NOMO-1 (cell line): ENCODE results near the gene FAM120AOS.

Experiments used
- DNase-seq, 2 experiments: peaks; one replicate each; lab custom pipeline; 2025; ENCODE audit not compliant: unreplicated experiment in 2 of 2; lab: John Stamatoyannopoulos, UW

FAM120AOS gene

DNA sequence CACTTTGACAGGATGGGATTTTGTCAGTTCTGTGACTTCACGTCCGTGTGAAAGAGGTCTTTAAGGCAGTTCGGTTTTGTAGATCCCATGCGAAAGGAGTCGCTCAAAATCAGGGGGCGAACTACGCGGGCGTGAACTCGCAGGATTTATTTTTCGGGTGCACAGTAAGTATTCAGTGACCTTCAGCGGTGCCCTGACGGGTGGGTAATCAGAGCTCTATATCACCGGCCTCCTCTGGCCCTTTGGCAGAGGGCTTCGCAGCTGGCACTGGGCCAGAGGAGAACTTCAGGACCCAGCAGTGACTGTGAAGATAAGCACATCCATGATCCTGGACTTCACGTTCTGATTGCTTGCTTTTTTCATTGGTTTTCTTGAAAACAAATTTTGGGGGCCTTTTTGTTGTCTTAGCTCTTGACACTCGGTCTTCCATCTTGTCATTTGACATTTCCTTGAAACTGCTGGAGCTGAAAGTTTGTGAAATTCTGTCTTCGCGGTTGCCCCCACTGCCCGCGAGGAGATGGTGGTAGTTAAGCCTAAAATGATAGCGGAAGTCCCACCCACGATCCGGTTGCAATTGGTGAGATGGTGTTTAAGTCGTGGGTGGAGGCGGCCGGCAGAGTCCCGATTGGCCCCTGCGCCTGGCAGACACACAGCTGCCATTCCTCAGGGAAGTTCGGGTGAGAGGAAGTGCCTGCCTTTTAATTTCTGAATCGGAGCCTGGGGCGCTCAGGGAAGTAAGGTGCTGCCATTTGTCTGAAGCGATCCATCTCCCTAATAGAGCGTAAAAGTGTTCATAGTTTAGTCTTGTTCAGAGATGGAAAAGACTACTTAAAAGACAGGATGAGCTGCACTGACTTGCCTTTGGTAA is at the start of gene FAM120AOS:
Gene FAM120AOS (minus strand): TSS at position 535 of the 868 bp plus-strand sequence. CDS start 872 bp downstream, outside the sequence.
- peak; percentile 94 for DNase-seq

DNA sequence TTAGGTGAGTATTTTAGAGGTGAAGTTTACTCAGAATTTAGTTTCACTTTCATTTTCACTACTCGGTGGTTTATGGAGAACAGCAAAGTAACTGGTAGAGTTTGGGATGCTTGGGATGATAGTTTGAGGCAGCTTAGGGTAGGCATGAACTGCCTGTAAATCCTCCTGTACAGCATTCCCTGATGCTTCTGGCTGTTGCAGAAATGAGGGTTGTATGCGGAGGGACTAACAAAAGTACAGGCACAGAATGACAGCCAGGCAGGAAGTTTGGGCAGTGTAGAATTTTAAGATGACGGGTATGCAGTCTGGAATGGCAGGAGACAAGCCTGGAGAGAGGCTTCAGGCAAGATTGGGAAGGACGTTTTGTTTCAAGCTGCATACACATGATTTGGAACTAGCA is 48.0 kb upstream of the FAM120AOS start:
- no peak for DNase-seq

DNA sequence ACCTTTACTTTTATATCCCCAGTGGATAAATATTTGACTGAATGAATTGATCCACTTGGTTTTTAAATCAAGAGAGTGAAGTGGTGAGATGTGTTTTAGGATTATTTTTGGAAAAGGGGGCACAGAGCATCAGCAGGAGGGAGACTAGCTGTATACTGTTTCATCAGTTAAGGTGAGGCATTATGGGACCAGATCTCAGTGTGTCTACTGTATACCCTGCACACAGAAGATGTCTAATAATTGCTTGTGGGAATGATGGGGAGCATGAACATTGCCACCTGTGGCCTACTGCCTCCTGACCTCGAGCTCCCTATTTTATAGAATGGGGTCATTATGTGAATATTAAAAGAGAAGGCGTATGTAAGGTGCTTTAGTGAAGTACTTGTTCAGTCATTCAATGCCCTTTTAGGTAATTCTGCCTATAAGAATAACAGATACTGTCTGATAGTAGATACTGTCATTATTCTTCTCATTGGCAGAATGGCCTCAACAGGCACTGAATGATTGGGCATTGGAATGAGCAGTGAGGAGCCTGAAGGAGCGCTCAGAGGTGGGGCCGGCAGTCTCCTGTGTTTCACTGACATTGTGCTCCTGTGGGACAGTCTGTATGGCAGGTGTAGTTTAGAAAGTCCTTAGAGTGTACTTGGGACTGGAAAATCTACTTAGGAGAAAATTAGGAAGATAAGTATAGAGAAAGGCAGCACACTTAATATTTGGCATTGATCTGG is 47.4 kb upstream of the FAM120AOS start:
- DNase-seq, result no peak

DNA sequence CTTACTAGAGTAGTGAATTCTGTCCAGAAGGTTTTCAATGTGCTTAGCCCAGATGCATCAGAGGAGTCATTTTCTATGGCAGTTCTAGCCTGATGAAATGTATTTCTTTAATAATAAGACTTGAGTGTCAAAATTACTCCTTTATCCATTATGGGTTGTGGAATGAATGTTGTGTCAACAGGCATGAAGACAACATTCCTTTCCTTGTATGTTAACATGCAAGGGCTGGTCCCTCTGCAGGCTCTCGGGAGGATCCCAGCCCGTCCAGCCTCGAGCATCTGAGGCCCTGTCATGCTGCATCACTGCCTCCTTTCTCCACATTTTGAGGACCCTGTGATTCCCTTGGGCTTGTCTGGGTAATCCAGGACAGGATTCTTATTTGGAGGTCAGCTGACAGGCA is 42.9 kb upstream of the FAM120AOS start:
- DNase-seq, result no peak

DNA sequence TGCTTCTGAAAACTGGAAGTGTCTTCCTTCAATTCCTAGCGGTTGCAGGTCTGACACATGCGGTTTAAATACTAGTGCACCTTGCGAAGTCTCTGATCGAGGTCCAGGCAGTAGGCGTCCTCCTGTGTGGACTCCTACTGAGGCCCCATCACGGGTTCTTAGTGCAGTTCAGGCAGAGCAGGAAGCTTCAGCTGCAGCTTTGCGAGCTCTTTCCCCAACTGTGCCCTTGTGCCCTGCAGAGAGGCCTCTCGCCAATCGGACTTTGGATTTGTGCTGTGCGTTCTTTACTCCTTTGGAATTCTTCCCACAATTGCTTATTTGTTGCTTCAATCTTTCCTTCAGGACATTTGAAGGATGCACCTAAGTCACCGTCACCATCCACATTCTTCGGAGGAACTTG is 40.6 kb upstream of the FAM120AOS start:
- no peak for DNase-seq

DNA sequence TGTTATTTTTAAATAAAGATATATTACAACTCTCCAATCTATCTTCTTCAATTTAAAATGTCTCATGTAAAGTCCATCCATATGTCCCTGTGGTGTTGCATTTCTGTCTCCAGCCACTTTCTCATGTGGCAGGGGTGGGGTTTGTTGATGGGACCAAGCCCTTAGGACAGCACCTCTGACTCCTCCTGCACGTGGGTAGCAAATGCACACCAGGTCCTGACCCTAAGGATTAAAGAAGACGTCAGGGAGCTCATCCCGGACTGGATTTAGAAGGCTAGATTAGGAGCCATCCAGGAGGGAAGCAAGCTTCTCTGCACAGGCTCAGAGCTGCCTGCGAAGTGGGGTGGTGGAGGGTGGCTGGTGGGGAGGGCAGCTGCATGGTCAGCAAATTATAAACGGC is 38.9 kb upstream of the FAM120AOS start:
- no peak for DNase-seq

DNA sequence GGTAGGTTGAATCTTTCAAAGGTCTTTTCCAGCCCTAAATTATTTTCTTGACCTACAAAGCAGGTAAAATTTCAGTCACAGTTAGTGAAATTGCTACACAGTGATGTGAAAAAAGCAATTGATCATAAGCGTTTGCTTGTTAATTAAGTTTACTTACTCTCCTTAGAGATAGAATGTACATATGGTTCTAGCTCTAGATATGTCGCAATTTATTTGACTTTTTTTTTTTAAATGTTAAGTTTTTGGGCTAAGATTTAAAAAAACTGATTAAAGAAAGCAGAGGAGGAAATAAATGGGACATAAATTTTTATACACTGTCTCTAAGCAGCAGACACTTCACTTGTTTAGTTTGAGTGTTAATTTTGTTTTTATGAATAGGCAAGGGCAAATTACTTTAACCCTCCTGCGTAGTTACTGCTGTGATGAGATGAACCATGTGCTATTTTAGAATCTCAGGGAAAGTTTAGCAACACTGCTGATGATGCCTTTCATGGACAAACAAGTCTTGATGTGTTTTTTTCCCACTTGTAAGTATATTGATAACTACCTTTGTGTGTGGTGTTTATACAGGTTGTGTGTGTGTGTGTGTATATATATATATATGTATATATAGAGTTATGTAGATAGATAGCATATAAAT is 38.3 kb upstream of the FAM120AOS start:
- DNase-seq, result no peak

DNA sequence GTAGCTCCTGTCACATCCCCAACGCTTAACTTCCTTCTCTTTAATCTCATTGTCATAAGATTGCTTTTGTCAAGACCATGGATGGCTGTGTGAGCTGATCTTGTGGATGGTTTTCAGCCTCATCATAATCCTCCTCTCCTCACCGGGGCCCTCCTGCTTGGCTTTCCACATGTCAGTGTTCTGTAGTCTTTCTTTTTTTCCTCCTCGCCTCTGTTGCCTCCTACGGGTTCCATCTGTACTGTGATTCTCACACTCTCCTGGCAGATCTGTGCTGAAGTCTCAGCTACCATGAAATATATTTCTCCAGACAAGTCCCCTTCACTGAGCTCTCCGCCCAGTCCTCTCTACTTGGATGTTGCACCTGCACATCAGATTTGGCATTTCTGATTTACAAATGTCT is 34.9 kb upstream of the FAM120AOS start:
- no peak for DNase-seq

DNA sequence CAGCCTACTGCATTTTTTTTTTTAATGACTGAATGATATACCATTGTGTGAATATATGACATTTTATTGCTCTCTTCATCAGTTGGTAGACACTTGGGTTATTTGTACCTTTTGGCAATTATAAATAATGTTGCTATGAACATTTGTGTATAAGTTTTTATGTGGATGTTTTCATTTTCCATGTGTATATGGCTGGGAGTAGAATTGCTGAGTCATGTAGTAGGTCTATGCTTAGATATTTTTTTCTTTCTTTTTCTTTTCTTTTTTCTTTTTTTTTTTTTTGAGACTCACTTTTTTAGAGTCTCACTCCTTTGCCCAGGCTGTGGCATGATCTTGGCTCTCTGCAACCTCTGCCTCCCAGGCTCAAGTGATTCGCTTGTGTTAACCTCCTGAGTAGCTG is 32.9 kb upstream of the FAM120AOS start:
- no peak for DNase-seq

DNA sequence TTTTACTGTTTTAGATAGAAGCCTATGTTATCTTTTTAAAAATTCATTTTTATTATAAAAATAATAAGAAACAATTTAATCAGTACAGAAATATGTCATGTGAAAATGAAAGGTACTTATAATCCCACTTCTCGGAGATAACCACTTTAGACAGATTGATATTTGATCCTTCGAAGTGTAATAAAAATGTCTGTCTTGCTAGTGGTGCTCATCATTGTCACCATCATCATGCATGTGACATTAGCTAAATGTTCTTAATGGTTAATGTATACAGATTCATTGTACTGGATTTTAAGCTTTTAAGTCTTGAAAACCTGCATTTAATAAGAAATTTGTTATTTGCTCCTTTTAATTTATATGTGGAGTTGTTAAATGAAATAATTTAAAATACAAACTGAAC is 30.1 kb upstream of the FAM120AOS start:
- no peak for DNase-seq

DNA sequence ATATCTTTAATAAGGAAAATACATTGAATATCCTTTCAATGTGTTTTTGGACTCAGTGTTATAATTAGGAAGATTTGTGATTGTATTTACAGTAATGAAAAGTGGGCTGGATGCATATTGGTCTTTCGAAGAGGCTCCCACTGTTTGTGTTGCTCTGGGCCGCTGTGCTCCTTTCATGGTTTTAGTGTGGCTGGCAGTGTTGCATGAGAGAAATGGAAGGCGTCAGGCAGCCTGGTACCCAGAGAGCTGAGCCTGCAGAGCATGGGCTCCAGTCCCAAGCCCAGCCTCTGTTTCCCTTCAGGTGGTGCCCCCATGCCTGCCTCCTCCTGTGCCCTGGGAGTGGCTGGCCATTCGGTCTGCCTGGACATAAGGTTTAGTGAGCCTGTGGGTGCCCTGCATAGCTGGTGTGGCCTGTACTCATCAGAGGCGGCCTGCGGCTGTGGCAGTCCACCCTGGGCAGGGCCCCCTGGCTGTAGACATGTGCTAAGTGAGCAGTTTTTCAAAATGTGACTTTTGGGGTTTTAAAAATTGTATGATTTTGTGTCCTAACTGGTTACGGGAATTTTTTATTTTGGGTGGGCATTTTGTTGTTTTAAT is 27.4 kb upstream of the FAM120AOS start:
- DNase-seq, result no peak

DNA sequence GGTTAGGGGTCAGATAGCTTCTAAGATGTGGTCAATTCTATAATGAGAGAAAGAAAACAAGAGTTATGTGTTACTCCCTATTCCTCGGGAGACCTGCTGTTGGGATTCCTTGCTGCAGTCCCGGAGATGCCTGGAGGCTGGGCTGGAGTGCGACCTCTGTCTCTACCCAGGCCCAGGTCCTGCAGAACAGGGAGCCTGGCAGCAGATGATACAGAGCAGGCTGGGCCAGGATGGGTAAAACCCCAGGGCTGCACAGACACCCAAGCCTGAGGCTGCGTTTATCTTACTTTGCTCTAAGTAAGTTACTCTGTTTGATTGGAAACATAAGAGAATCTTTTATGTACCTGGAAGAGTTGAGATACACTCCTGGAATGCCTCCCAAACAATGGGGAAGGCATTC is 26.9 kb upstream of the FAM120AOS start:
- no peak for DNase-seq

DNA sequence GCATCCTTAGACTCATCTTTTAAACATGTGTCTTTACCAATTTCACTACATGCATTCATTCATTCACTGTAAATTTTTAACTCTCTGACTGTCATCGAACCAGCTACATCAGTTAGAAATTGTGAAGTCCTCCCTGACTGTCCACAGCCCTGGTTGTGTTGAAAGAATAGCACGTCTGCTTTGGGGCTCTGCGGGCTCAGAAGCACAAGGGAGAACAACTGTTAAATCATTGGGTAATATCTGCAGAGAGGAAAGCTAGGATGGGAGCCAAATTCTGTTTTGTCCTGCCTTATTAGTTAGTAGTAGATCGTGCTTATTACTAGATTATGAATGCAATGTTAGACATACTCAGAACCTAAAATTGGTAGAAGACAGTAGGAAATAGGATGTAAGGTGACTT is 26.3 kb upstream of the FAM120AOS start:
- no peak for DNase-seq

DNA sequence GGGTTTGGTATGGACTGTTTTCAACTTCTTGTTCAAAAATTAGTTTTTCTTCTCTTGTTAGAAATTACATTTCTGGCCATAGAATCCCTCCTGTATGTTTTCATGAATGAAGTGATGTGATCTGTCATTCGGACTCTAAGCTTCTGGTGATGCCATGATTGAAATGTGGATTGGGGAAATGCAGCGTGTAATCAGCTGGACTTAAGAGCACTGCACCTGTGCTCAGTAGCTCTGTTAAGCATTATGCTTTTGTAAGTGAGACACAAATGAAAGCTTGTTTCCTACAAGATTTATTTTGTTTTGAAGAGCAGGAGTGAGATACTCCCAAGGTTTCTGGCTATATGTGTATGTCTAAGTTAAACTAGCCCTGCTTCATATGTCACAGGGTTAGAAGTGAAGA is 24.0 kb upstream of the FAM120AOS start:
- DNase-seq, result no peak

DNA sequence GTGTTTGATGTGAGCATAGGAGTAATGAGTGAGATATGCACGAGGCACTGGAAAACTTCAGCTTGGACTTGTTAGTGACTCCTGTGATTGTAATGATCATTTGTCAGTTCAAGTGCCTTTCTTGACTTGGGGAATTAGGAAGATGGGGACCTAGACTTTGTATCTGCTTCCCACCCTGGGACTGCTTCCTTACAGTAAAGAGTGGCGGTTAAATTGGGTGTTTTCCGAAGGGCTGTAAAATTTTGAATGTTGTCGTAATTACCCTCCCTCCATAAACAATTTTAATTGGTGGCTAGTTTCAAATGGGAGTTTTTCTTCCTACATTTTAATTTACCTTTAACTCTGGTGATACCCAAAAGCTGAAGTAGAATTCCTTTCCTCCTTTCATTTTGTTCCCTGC is 23.5 kb upstream of the FAM120AOS start:
- no peak for DNase-seq

DNA sequence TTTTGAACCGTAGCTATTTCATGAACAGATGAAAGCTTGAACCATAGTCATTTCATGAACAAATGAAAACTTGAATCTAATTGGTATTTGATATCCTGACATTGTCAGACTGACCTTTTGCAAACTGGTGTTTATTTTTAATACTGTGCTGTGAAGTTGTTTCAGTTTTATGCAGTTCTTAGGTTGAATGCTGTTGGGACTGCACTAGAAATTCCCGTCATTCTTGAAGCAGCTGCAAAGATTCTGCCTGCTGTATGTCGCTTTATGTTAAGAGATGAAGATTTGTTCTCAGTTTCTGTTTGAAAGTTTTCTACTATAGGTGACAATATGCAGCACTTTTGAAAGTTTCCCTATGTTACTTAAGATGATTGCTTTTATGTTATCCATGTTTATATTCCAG is 22.5 kb upstream of the FAM120AOS start:
- DNase-seq, result no peak

DNA sequence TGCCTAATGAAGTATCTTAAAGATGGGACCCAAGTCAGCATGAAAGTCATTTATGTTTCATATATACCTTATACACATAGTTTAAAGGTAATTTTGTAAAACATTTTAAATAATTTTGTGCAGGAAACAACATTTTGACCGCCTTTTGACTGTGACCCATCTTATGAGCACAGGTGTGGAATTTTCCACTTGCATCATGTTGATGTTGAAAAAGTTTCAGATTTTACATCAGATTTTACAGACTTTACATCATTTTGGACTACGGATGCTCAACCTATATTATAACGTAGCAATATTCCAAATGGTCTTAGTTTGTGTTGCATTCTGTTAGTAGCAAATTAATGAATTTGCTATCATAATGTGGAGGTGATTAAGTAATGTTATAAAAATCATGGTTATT is 21.7 kb upstream of the FAM120AOS start:
- DNase-seq, result no peak

DNA sequence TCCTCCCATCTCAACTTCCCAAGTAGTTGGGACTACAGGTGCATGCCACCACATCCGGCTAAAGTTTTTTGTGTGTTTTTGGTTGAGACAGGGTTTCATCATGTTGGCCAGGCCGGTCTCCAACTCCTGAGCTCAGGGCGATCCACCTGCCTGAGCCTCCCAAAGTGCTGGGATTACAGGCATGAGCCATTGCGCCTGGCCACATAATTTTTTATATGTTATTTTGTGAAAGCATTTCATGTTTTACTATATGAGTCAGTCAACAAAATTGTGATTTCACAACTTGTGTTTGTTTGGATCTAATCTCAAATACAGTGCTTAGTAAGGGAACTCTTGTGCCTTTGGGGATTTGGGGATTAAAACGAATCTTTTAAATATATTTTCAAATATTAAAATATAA is 20.0 kb upstream of the FAM120AOS start:
- DNase-seq, result no peak

DNA sequence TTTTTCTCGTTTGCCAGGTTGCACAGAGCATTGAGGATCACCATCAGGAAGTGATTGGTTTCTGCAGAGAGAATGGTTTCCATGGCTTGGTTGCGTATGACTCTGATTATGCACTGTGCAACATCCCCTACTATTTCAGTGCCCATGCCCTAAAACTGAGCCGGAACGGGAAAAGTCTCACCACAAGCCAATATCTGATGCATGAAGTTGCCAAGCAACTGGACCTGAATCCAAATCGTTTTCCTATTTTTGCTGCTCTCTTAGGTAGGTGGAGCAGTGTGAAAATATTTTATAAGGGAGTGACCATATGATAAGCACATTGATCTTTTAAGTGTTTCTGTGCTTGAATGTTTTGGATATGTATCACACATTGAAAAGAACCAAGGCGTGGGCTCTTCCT is 17.7 kb upstream of the FAM120AOS start:
- DNase-seq, result no peak

DNA sequence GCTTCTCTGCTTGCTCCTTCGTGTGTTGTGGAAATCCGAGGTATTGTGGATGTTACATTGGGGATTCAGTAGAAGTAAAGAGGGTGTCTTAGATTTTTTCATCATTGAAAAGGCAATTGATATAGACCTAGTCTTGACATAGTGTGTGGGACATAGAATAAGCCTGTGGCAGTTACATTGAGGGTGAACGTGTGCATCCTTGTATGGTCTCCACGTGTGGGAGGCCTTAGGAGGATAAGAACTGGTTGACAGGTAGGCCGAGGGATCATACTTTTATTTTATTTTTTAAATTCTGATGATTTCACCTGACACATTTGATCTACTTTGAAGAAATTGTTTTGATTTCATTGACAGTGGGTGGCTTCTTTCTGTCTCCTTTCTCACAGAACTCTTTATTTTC is 17.0 kb upstream of the FAM120AOS start:
- DNase-seq, result no peak

DNA sequence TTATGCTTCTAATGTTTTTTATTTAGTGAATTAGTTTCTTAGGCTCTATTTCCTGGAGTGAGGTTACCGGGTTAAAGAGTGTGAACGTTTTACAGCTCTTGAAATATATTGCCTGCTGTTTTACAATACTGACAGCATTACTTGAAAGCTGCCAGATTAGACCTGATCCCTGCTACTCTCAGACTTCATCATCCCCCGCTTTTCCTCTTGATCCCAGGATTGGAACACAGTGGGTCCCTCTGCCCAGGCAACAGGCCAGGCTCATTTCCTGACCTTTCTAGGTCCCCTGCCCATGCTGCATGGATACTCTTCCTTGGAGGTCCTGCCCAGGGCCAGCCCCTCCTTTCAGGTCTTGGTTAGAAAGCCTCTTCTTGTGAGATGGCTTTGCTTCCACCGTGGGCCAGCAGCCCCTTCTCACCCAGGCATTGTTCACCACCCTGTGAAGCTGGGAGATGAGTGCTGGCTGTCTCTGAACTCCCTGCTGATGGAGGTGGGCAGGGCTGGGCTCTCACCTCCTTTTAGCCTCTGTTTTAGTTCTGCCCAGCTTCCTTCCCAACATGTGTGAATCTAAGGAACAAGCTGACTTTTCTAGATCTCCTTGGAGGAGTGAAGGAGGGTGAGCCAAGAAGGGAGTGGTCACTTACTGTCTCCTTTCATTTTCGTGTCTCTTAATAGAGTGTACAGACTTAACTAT is 15.5 kb upstream of the FAM120AOS start:
- no peak for DNase-seq
